Naive thymus-derived CD4-positive, alpha-beta T cell (primary cell): ENCODE measurements around the gene OR5H2. TPM values are rescaled to one million over a fixed set of nuclear protein-coding genes. Genes with fewer than 3 reads are reported as not detected.

Source experiments
- ATAC-seq: fragments of 150-1000 bp; cut with Tn5 transposase; 2 replicates; pipeline ENCODE4 v1.10.0; 2021; ENCODE audit warnings: mild to moderate bottlenecking, moderate library complexity
- CTCF ChIA-PET: fragments of 350-600 bp; sonication (Branson Sonifier 250); formaldehyde crosslinking; loops from one replicate; lab custom pipeline; 2021; ENCODE audit warnings: antibody characterized with exemption; lab: Charles Lee
- POLR2A ChIA-PET: fragments of 350-600 bp; sonication (Branson Sonifier 250); formaldehyde crosslinking; loops from one replicate; lab custom pipeline; 2021; ENCODE audit warnings: antibody characterized with exemption, inconsistent platforms; lab: Charles Lee
- DNase-seq, 9 donors: peaks; one replicate each; pipeline versions ENCODE4 v3.0.0 to v3.0.0-alpha.2; 2020 to 2022; ENCODE audit warnings: mixed read lengths in 1 of 9
- H3K27ac ChIP-seq: one replicate; pipeline ENCODE4 v1.7.0; 2013; ENCODE audit warnings: mild to moderate bottlenecking, low read depth, low read length, moderate library complexity
- H3K27me3 ChIP-seq, 2 donors: one replicate each; pipeline ENCODE4 v1.7.0; 2013; ENCODE audit warnings: low read length in 2 of 2, mild to moderate bottlenecking in 2 of 2, moderate library complexity in 2 of 2; ENCODE audit not compliant: control insufficient read depth in 2 of 2, insufficient read depth in 2 of 2
- H3K36me3 ChIP-seq, 3 experiments: 1 replicate in 2 of 3; 2 replicates in 1 of 3; pipeline ENCODE4 v1.7.0; 2013; ENCODE audit warnings: low read length in 3 of 3, mild to moderate bottlenecking in 3 of 3, moderate library complexity in 1 of 3; ENCODE audit not compliant: insufficient read depth in 3 of 3, control insufficient read depth in 2 of 3
- H3K4me1 ChIP-seq, 2 donors: one replicate each; pipeline ENCODE4 v1.7.0; 2013; ENCODE audit warnings: low read length in 2 of 2, mild to moderate bottlenecking in 2 of 2, moderate library complexity in 1 of 2; ENCODE audit not compliant: control insufficient read depth in 2 of 2, insufficient read depth in 2 of 2
- H3K4me3 ChIP-seq: 2 replicates; pipeline ENCODE4 v1.7.0; 2013; ENCODE audit warnings: mild to moderate bottlenecking, low read length
- H3K9me3 ChIP-seq, 3 experiments: 1 replicate in 2 of 3; 2 replicates in 1 of 3; pipeline ENCODE4 v1.7.0; 2013; ENCODE audit warnings: low read length in 3 of 3; ENCODE audit not compliant: control insufficient read depth in 2 of 3
- H3K27ac Mint-ChIP-seq, 9 donors: one replicate each; pipeline ENCODE4 v1.8.0; 2020 to 2022; ENCODE audit warnings: mixed read lengths in 9 of 9, mild to moderate bottlenecking in 8 of 9, moderate library complexity in 5 of 9, inconsistent platforms in 2 of 9
- H3K27me3 Mint-ChIP-seq, 5 donors: one replicate each; pipeline ENCODE4 v1.8.0; 2021 to 2022; ENCODE audit warnings: mixed read lengths in 5 of 5, mild to moderate bottlenecking in 1 of 5
- H3K36me3 Mint-ChIP-seq, 5 donors: one replicate each; pipeline ENCODE4 v1.8.0; 2020 to 2022; ENCODE audit warnings: mixed read lengths in 5 of 5, mild to moderate bottlenecking in 3 of 5, inconsistent platforms in 1 of 5
- H3K4me1 Mint-ChIP-seq, 7 donors: one replicate each; pipeline ENCODE4 v1.8.0; 2020 to 2022; ENCODE audit warnings: mixed read lengths in 7 of 7, mild to moderate bottlenecking in 3 of 7, inconsistent platforms in 1 of 7
- H3K4me3 Mint-ChIP-seq, 10 donors: one replicate each; pipeline ENCODE4 v1.8.0; 2020 to 2022; ENCODE audit warnings: mild to moderate bottlenecking in 10 of 10, mixed read lengths in 10 of 10, moderate library complexity in 6 of 10, inconsistent platforms in 2 of 10
- H3K9me3 Mint-ChIP-seq, 11 donors: one replicate each; pipeline ENCODE4 v1.8.0; 2020 to 2022; ENCODE audit warnings: mixed read lengths in 11 of 11, mild to moderate bottlenecking in 4 of 11, inconsistent platforms in 1 of 11, moderate library complexity in 1 of 11
- intact Hi-C, 2 donors: fragments of 100-400 bp; cut with micrococcal nuclease; formaldehyde crosslinking; loops; one replicate each; pipeline ENCODE4 v1.15.1; 2023
- polyA plus RNA-seq, 2 donors: library from polyadenylated mRNA; unstranded; fragments of 300-500 nt; fragmentation: Illumina TruSeq; gene quantifications; one replicate each; pipeline ENCODE4 v1.2.3, GENCODE V29; 2021
- total RNA-seq, 6 experiments: library from RNA in 5 of 6; stranded (reverse) in 5 of 6; gene quantifications; 1 replicate in 5 of 6; 2 replicates in 1 of 6; pipeline ENCODE4 v1.2.3 and lab custom pipeline; 2021 to 2026

The OR5H2 gene
- total and polyA plus RNA-seq, 7 experiments from 2014 or later, result not detected

DNA sequence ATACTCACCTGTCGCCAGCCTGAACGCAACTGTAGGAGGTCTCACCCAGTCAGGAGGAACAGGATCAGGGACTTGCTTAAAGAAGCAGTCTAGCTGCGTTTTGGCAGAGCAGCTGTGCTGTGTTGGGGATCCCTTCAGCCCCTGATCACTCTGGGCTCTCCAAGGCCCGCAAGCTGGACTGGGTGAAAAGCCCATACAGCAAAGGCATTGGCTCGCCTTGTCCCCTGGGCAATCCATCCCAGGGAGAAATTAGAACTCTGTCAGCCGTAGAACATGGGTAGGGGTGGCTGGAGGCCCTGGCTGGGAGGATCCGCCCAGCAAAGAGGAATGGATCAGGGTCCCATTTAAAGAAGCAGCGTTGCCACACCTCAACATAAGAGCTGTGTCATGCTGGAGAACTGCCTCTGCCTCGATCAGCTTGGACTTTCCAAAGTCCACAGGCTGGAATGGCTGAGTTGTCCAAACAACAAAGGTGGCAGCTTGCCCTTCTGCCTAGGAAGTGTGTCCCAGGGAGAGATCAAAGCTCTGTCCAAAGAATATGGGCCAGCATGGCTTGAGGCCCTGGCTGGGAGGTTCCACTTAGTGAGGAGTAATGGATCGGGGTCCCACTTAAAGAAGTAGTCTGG, 9.1 kb downstream of the OR5H2 start:
- Mint-ChIP-seq H3K27ac (no peak overlapping the region), H3K9me3 (peaks cover 0 to 12% (median 1%) of the 10 kb centered on the region in 11 donors), H3K36me3 (no peaks in the 10 kb centered on the region), H3K27me3 (peaks cover 6 to 30% (median 12%) of the 10 kb centered on the region in 5 donors), H3K4me3 (no peak overlapping the region), H3K4me1 (no peaks in the 10 kb centered on the region)
- ATAC-seq (no peak), DNase-seq (no peak)
- POLR2A ChIA-PET, result no interaction called here
- Histone ChIP-seq H3K9me3 (no peaks in the 10 kb centered on the region), H3K4me1 (no peaks in the 10 kb centered on the region), H3K36me3 (no peaks in the 10 kb centered on the region), H3K4me3 (no peak overlapping the region), H3K27me3 (no peaks in the 10 kb centered on the region), H3K27ac (no peak overlapping the region)
- intact Hi-C loops, result no loop called here
- CTCF ChIA-PET, result no interaction called here

DNA sequence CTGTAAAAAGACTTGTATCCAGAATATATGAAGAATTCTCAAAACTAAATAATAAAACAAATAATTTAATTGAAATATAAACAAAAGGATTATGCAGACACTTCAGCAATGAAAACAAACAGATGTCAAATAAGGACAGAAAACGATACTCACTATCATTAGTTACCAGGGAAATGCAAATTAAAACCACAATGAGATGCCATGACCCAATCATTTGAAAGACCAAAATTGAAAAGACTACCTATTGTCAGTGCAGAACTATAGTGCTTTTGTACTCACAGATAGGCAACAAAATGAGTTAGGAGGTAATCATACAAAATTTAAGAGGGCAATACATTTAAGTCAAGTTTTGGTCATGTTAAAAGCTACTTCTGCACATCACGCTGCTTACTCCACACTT, 39.8 kb downstream of the OR5H2 start:
- H3K4me1 Mint-ChIP-seq, result peaks cover 0 to 5% (median 0%) of the 10 kb centered on the region in 7 donors
- H3K9me3 Mint-ChIP-seq, result no peaks in the 10 kb centered on the region
- Histone ChIP-seq H3K4me3 (no peak overlapping the region), H3K9me3 (no peaks in the 10 kb centered on the region), H3K27ac (no peak overlapping the region), H3K27me3 (no peaks in the 10 kb centered on the region), H3K4me1 (no peaks in the 10 kb centered on the region), H3K36me3 (no peaks in the 10 kb centered on the region)
- intact Hi-C loops, result no loop called here
- DNase-seq (no peak), ATAC-seq (no peak)
- peaks cover 6 to 26% (median 10%) of the 10 kb centered on the region in 5 donors for H3K27me3 Mint-ChIP-seq
- ChIA-PET CTCF (no interaction called here), POLR2A (no interaction called here)
- H3K36me3 Mint-ChIP-seq, result no peaks in the 10 kb centered on the region
- H3K27ac Mint-ChIP-seq, result no peak overlapping the region
- no peak overlapping the region for H3K4me3 Mint-ChIP-seq

DNA sequence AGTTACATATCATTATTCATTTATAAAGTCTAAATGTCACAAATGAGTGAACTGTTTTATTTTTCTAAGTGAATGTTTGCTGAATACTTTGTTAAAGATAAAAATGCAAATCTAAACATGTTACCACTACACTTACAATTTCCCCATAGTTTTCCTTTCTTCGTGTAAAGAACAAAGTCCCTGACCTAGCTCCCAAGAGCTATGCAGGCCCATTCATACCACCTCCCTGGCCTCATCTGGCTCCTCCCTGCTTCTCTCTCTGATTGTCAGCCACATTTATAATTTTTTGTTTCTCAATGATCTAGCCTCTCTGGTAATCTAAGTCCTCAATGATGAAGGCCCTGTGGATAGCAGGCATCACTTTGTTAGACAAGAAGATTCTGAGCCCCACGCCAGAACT, 40.4 kb downstream of the OR5H2 start:
- H3K9me3 ChIP-seq, result no peaks in the 10 kb centered on the region
- H3K4me1 ChIP-seq, result no peaks in the 10 kb centered on the region
- H3K27me3 ChIP-seq, result no peaks in the 10 kb centered on the region
- DNase-seq (no peak), ATAC-seq (no peak)
- POLR2A ChIA-PET, result no interaction called here
- Mint-ChIP-seq H3K36me3 (no peaks in the 10 kb centered on the region), H3K4me1 (peaks cover 0 to 11% (median 0%) of the 10 kb centered on the region in 7 donors), H3K4me3 (no peak overlapping the region), H3K27ac (no peak overlapping the region), H3K27me3 (peaks cover 9 to 28% (median 10%) of the 10 kb centered on the region in 5 donors), H3K9me3 (no peaks in the 10 kb centered on the region)
- no peaks in the 10 kb centered on the region for H3K36me3 ChIP-seq
- no peak overlapping the region for H3K27ac ChIP-seq
- H3K4me3 ChIP-seq, result no peak overlapping the region
- CTCF ChIA-PET, result no interaction called here
- intact Hi-C loops, result no loop called here

DNA sequence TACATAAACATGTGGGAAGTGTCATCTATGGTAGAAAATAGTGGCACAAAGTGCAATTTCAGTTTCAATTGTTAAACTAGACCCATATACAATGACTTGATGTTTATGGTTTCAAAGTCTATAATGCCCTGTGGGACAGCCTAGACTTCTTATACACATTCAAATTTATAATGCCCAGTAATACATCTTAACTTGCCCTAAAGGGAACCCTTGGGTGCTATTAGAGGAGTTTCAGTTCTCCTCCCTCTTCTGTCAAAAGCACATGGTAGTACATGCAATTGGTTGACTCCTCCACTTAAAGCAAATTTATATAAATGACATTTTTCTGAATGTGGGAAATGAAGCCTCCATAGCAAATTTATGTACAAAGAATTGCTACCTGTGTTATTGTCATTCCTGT, 41.1 kb downstream of the OR5H2 start:
- ATAC-seq (no peak), DNase-seq (no peak)
- peaks cover 10 to 30% (median 13%) of the 10 kb centered on the region in 5 donors for H3K27me3 Mint-ChIP-seq
- H3K9me3 Mint-ChIP-seq, result no peaks in the 10 kb centered on the region
- ChIA-PET CTCF (no interaction called here), POLR2A (no interaction called here)
- Histone ChIP-seq H3K27ac (no peak overlapping the region), H3K4me3 (no peak overlapping the region), H3K36me3 (no peaks in the 10 kb centered on the region), H3K9me3 (no peaks in the 10 kb centered on the region), H3K4me1 (no peaks in the 10 kb centered on the region), H3K27me3 (no peaks in the 10 kb centered on the region)
- H3K4me1 Mint-ChIP-seq, result peaks cover 0 to 15% (median 0%) of the 10 kb centered on the region in 7 donors
- no peaks in the 10 kb centered on the region for H3K36me3 Mint-ChIP-seq
- intact Hi-C loops, result no loop called here
- no peak overlapping the region for H3K27ac Mint-ChIP-seq
- H3K4me3 Mint-ChIP-seq, result no peak overlapping the region

DNA sequence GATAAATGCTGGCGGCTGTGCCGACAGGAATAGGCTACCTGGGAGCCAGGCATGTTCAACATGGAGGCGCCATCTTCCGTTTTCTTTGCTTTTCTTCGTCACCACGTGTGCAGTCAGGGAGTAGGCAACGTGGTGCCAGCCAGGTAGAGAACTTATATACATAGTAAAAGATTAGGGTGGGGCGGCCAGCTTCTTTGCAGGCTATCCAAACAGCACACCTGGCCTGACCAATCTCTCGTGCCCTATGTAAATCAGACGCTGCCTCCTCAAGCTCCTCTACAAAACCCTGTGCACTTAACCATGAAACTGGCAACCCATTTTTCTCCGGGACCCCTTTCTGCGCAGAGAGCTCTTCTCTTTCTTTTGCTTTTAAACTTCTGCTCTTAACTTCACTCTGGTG, 42.8 kb downstream of the OR5H2 start:
- Mint-ChIP-seq H3K9me3 (no peaks in the 10 kb centered on the region), H3K4me1 (peaks cover 0 to 21% (median 0%) of the 10 kb centered on the region in 7 donors), H3K36me3 (no peaks in the 10 kb centered on the region), H3K27ac (no peak overlapping the region), H3K27me3 (peaks cover 10 to 36% (median 20%) of the 10 kb centered on the region in 5 donors), H3K4me3 (no peak overlapping the region)
- Histone ChIP-seq H3K9me3 (no peaks in the 10 kb centered on the region), H3K27me3 (no peaks in the 10 kb centered on the region), H3K36me3 (no peaks in the 10 kb centered on the region), H3K4me3 (no peak overlapping the region), H3K4me1 (no peaks in the 10 kb centered on the region), H3K27ac (no peak overlapping the region)
- DNase-seq (no peak), ATAC-seq (no peak)
- ChIA-PET CTCF (no interaction called here), POLR2A (no interaction called here)
- intact Hi-C loops, result loop anchor here in 1 of 2 donors (5.0 kb wide), 2 partner anchors 247 to 487 kb away; no protein-coding TSS in a partner anchor

DNA sequence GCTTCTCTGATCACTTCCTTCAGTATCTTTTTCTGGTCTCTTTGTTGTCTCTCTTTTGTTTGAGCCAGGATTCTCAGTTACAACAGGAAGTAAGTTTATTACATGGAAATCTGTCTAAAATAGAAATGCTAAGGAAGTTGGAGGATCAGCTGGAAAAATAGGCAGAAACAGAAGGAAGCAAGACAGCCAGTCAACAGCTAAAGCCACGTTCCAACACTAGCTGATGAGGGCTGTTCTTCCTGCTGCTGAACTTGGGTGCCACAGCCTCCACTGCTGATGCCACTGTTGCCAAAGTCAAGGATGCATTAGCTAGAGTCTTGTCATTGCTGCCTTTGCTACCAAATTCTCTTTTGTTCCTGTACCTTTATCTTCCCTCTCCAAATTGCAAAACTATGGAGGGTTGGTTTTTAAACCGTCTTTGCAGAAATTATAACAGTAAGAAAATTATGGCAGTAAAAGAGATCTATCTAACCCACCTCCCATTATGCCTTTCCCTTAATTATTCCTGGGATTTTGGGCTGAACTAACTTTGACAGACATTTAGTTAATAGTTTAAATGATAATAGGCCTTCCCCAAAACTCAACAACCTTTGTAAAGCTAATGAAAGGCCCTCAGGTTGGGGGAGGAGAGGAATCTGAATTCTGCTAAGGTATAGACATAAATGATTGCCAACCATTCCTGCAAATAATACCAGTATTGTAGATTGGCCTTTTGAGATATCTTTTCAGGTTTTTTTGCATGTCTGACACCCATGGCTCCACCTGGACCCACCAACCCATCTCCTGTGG, 44.0 kb downstream of the OR5H2 start:
- Mint-ChIP-seq H3K4me1 (peaks cover 0 to 21% (median 0%) of the 10 kb centered on the region in 7 donors), H3K4me3 (no peak overlapping the region), H3K9me3 (no peaks in the 10 kb centered on the region), H3K27ac (peak overlapping the region in 1 of 9 donors; percentile 21), H3K36me3 (no peaks in the 10 kb centered on the region), H3K27me3 (peaks cover 10 to 47% (median 25%) of the 10 kb centered on the region in 5 donors)
- no peaks in the 10 kb centered on the region for H3K9me3 ChIP-seq
- H3K27me3 ChIP-seq, result no peaks in the 10 kb centered on the region
- no peak overlapping the region for H3K4me3 ChIP-seq
- DNase-seq (no peak), ATAC-seq (no peak)
- intact Hi-C loops, result loop anchor here in 1 of 2 donors (5.0 kb wide), 2 partner anchors 246 to 486 kb away; no protein-coding TSS in a partner anchor
- H3K4me1 ChIP-seq, result no peaks in the 10 kb centered on the region
- CTCF ChIA-PET, result interaction anchor here (0.6 to 0.7 kb wide), 2 partner anchors 36 to 1578 kb away, joined by 3 read pairs; no protein-coding TSS in a partner anchor
- no peak overlapping the region for H3K27ac ChIP-seq
- POLR2A ChIA-PET, result no interaction called here
- no peaks in the 10 kb centered on the region for H3K36me3 ChIP-seq
